Small intestine (tissue), 7 donors: ENCODE measurements around the gene PHF20. TPM values are rescaled to one million over a fixed set of nuclear protein-coding genes. Genes with fewer than 3 reads are reported as not detected.

Experiments used
- DNase-seq, 2 donors: peaks; one replicate each; pipeline versions ENCODE4 v3.0.0 to v3.0.0-alpha.2; 2013
- FAIRE-seq: peaks from 2 replicates; lab custom pipeline; 2012; peaks lifted over from hg19 to GRCh38; lab: Jason Lieb, UNC
- H3K27ac ChIP-seq, 3 donors: one replicate each; pipeline ENCODE4 v1.5.1; 2013; ENCODE audit warnings: low read length in 2 of 3, mild to moderate bottlenecking in 2 of 3, control low read depth in 1 of 3, inconsistent platforms in 1 of 3, low read depth in 1 of 3, moderate library complexity in 1 of 3
- H3K27me3 ChIP-seq, 3 donors: one replicate each; pipeline ENCODE4 v1.6.1; 2013; ENCODE audit warnings: low read length in 3 of 3, inconsistent platforms in 1 of 3; ENCODE audit not compliant: control insufficient read depth in 3 of 3, insufficient read depth in 3 of 3
- H3K36me3 ChIP-seq, 3 donors: one replicate each; pipeline ENCODE4 v1.6.1; 2013; ENCODE audit warnings: low read length in 3 of 3, inconsistent platforms in 1 of 3, low read depth in 1 of 3, mild to moderate bottlenecking in 1 of 3, moderate library complexity in 1 of 3; ENCODE audit not compliant: control insufficient read depth in 3 of 3, insufficient read depth in 2 of 3
- H3K4me1 ChIP-seq, 3 donors: one replicate each; pipeline ENCODE4 v1.6.1; 2013; ENCODE audit warnings: low read length in 2 of 3, inconsistent platforms in 1 of 3, low read depth in 1 of 3, mild to moderate bottlenecking in 1 of 3, moderate library complexity in 1 of 3; ENCODE audit not compliant: control insufficient read depth in 3 of 3, insufficient read depth in 2 of 3
- H3K4me3 ChIP-seq, 3 donors: one replicate each; pipeline ENCODE4 v1.5.1; 2013; ENCODE audit warnings: low read length in 3 of 3, control low read depth in 1 of 3, inconsistent platforms in 1 of 3, low read depth in 1 of 3, mild to moderate bottlenecking in 1 of 3, moderate library complexity in 1 of 3
- H3K9me3 ChIP-seq, 2 donors: one replicate each; pipeline ENCODE4 v1.6.1; 2013; ENCODE audit warnings: low read depth in 1 of 2, low read length in 1 of 2; ENCODE audit not compliant: control insufficient read depth in 2 of 2, insufficient read depth in 1 of 2
- WGBS, 3 donors: extraction: QIAGEN DNeasy Blood & Tissue Kit; methylation state at CpG; one replicate each; pipeline ENCODE4 v1.1.7; 2013; 5-methylcytosine and 5-hydroxymethylcytosine counted together
- polyA plus RNA-seq, 4 donors: library from polyadenylated mRNA; stranded (reverse) in 3 of 4; unstranded in 1 of 4; fragments of 200-250 nt in 3 of 4; fragments of 120-200 nt in 1 of 4; gene quantifications; one replicate each; pipeline versions ENCODE4 v1.2.1 to v1.2.3, GENCODE V29; 2013
- donor health status: healthy with polysubstance abuse.
- donor health status: control.
- donor health status: control.
- donor health status: Bipolar disorder and iron deficiency.
- donor health status: healthy.

The PHF20 gene
- polyA plus RNA-seq, 4 donors = 9.6 to 23.1 (median 14.9) TPM

DNA sequence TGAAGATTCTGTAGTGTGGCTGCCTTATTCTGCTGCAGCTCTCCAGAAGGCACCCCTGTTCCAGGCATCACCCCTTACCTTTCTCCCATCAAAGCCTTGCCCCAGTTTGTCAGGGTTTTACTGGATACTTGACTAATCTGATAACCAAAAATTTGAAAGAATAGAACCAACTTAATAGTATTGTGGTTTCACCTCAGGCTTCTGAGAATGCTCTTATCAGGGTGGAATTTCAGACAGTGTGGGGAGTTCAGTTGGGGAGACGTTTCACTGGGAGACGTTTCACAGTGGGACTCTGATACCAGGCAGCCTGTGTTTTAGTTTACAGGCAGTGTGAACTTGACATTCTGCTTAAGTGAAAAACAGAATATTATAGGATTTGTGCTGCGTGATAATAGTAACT lies 132.0 kb downstream of the PHF20 start:
- Histone ChIP-seq H3K9me3 (no peaks in the 10 kb centered on the region), H3K27ac (no peak overlapping the region), H3K4me3 (no peak overlapping the region), H3K27me3 (no peaks in the 10 kb centered on the region), H3K4me1 (peaks cover 0 to 5% (median 0%) of the 10 kb centered on the region in 3 donors), H3K36me3 (peaks cover 4 to 40% (median 4%) of the 10 kb centered on the region in 3 donors)
- FAIRE-seq = no peak
- WGBS, 3 donors = 89 to 96% (median 91%) methylated on average over 3 of the region's 3 CpGs
- no peak for DNase-seq

DNA sequence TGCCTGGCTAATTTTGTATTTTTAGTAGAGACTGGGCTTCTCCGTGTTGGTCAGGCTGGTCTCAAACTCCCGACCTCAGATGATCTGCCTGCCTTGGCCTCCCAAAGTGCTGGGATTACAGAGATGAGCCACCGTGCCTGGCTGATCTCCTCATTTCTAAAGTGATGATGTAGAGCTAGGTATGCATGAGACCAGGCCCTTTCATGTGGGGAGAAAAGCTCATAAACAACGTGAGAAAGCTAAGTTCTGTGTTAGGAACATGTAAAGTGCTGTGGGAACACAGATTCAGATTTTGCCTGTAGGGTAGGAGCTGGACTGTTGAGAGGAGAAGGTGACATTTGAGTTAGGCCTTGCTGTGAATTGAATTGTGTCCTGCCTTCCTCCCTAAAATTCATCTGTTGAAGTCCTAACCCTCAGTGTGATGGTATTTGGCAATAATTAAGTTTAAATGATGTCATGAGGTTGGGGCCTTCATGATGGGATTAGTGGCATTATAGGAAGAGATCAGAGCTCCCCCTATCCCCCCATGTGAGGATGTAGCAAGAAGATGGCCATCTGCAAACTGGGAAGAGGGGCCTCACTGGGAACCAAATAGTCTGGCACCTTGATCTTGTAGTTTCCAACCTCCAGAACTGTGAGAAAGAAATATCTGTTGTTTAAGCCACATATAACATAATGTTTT lies 133.3 kb downstream of the PHF20 start:
- peaks cover 0 to 5% (median 0%) of the 10 kb centered on the region in 3 donors for H3K4me1 ChIP-seq
- no peaks in the 10 kb centered on the region for H3K27me3 ChIP-seq
- no peaks in the 10 kb centered on the region for H3K9me3 ChIP-seq
- 87 to 92% (median 89%) methylated on average over 4 of the region's 4 CpGs for WGBS, 3 donors
- FAIRE-seq (no peak), DNase-seq (no peak)
- H3K4me3 ChIP-seq = no peak overlapping the region
- no peak overlapping the region for H3K27ac ChIP-seq
- H3K36me3 ChIP-seq = peaks cover 0 to 33% (median 0%) of the 10 kb centered on the region in 3 donors

DNA sequence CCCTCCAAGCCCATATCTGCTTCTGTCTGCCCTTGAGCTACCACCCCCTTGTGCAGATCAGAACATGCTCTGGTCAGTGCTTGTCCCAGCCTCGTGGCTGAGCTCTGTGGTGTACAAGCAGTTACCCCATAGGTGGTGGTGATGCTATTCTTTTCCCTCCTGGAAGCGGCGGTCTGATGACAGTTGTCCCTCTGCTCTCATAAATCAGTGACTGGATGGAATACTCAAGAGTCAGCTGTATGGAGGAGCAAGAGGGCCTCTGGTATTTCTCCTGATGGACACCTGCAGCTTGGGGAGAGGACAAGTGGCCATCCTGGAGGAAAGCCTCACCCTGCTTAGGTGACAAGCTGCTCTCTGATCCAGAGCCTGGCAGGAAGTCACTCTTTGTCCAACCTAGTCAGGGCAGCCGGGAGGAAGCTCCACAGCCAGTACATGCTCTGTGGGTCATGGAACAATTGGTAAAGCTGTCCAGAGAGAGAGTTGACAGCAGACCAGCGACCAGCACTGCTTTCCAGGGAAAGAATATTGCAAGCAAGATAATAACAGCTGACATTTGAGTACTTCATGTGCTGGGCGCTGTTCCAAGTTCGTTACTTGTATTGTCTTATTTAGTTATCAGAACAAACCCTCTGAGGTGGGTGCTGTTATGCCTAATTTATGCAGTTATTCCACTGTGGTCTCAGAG lies 135.3 kb downstream of the PHF20 start:
- H3K4me3 ChIP-seq = no peak overlapping the region
- no peak for FAIRE-seq
- no peaks in the 10 kb centered on the region for H3K9me3 ChIP-seq
- peaks cover 0 to 2% (median 0%) of the 10 kb centered on the region in 3 donors for H3K4me1 ChIP-seq
- H3K27me3 ChIP-seq = no peaks in the 10 kb centered on the region
- 83 to 88% (median 85%) methylated on average over 7 of the region's 7 CpGs for WGBS, 3 donors
- peaks cover 0 to 30% (median 0%) of the 10 kb centered on the region in 3 donors for H3K36me3 ChIP-seq
- H3K27ac ChIP-seq = no peak overlapping the region
- no peak for DNase-seq

DNA sequence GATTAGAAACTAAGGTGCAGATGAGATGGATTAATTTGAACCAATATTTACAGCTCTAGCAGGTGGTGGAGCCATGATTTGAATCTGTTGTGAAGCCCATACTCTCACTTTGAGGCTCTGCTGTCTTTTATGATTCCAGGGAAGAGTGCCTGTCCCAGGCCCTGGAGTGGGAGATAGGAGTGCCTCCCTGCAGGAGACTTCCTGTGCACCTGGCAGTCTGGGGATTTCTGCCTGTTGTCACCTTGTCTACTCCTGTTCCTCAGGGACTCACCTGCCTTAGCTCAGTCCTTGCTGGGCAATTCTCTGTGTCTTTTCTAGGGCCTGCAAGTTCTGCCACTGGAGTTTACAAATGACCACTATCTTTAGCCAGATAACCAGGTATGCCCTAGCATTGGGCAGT lies 136.2 kb downstream of the PHF20 start:
- DNase-seq = no peak
- H3K27ac ChIP-seq = no peak overlapping the region
- no peaks in the 10 kb centered on the region for H3K4me1 ChIP-seq
- H3K4me3 ChIP-seq = no peak overlapping the region
- no peaks in the 10 kb centered on the region for H3K9me3 ChIP-seq
- peaks cover 0 to 32% (median 3%) of the 10 kb centered on the region in 3 donors for H3K36me3 ChIP-seq
- H3K27me3 ChIP-seq = no peaks in the 10 kb centered on the region
- FAIRE-seq = no peak

DNA sequence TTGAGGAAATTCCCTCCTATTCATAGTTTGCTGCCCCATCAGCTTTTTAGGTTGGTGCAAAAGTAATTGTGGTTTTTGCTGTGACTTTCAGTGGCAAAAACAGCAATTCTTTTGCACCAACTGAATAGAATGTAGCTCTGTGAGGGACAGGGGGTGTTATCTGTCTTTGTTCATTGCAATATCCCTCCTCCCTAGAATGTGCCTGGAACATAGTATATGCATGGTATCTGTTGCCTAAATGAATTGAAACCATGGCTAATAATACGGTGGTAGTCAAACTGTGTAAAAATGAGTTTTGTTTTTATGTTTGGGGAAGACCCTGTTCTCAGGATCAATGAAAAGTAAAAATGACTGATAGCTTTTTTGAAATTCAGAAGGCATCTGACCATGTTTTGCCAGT lies 137.4 kb downstream of the PHF20 start:
- Histone ChIP-seq H3K36me3 (peaks cover 3 to 34% (median 4%) of the 10 kb centered on the region in 3 donors), H3K27ac (no peak overlapping the region), H3K9me3 (no peaks in the 10 kb centered on the region), H3K27me3 (no peaks in the 10 kb centered on the region), H3K4me1 (no peaks in the 10 kb centered on the region), H3K4me3 (no peak overlapping the region)
- FAIRE-seq = no peak
- no peak for DNase-seq
- 73 to 83% (median 82%) methylated on average over 1 of the region's 1 CpG for WGBS, 3 donors

DNA sequence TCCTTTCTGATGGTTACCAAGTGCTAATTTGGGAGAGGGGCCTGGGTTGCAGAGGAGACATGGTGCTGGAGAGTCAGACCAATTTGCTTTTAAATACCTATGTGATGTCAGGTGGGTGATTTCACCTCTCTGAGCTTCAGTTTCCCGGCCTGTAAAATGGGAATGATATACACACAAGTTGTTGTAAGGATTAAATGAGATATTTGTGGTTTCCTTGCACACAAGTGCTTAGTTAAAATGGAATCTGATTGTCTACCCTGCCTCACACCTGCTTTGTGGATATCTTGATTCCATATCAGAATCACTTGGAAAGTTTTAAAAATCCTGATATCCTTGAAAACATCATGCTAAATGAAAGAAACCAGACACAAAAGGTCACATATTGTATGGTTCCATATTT lies 138.0 kb downstream of the PHF20 start:
- WGBS, 3 donors = 94 to 96% (median 94%) methylated on average over 1 of the region's 1 CpG
- no peak overlapping the region for H3K27ac ChIP-seq
- no peaks in the 10 kb centered on the region for H3K4me1 ChIP-seq
- DNase-seq (no peak), FAIRE-seq (no peak)
- H3K4me3 ChIP-seq = no peak overlapping the region
- peaks cover 3 to 38% (median 4%) of the 10 kb centered on the region in 3 donors for H3K36me3 ChIP-seq
- no peaks in the 10 kb centered on the region for H3K27me3 ChIP-seq
- no peaks in the 10 kb centered on the region for H3K9me3 ChIP-seq

DNA sequence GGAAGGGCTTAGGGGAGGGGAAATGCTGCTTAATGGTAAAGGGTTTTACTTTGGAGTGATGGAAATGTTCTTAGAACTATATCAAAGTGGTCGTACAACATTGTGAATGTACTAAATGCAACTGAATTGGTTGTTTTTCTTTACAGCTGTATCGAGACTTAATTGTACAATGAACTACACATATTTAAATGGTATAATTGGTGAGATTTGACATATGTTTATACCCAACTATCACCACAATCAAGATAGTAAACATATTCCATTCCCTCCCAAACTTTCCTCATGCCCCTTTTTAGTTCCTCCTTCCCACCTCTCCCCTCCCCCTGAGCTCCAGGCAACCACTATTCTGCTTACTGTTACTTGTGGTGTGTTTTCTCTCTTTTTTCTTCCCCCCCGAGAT lies 138.4 kb downstream of the PHF20 start:
- no peaks in the 10 kb centered on the region for H3K9me3 ChIP-seq
- DNase-seq (no peak), FAIRE-seq (no peak)
- H3K27ac ChIP-seq = no peak overlapping the region
- no peaks in the 10 kb centered on the region for H3K27me3 ChIP-seq
- H3K4me1 ChIP-seq = no peaks in the 10 kb centered on the region
- H3K36me3 ChIP-seq = peaks cover 3 to 39% (median 4%) of the 10 kb centered on the region in 3 donors
- 92 to 94% (median 92%) methylated on average over 3 of the region's 3 CpGs for WGBS, 3 donors
- H3K4me3 ChIP-seq = no peak overlapping the region

DNA sequence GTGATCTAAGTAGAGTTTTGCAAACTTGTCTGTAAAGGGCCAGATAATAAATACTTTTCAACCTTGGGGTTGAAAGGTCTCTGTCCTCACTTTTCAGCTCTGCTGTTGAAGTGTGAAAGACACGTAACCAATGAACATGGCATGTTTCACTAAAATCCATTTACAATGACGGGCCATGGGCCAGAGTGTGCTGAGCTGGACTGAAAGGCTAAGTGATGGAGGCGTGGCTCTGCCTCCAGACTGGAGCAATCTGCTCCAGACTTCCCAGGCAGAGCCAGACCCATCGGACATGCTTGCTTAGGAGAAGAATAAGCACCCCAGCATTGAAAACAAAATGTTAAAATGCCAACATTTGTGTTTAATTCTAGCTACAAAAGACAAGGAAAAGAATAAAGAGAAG lies 141.1 kb downstream of the PHF20 start:
- Histone ChIP-seq H3K27ac (no peak overlapping the region), H3K36me3 (peaks cover 8 to 44% (median 12%) of the 10 kb centered on the region in 3 donors), H3K4me3 (no peak overlapping the region), H3K4me1 (no peaks in the 10 kb centered on the region), H3K9me3 (no peaks in the 10 kb centered on the region), H3K27me3 (no peaks in the 10 kb centered on the region)
- no peak for FAIRE-seq
- 83 to 97% (median 96%) methylated on average over 4 of the region's 4 CpGs for WGBS, 3 donors
- no peak for DNase-seq
